ENCODE results near the gene CDKN2C.

GRCh38 chr1:50923564-50923963 is 46.5 kb upstream of the CDKN2C start:
- TF ChIP-seq CTCF (IDR thresholded peaks at IDR 0.05) (no peak), POLR2A (IDR thresholded peaks at IDR 0.05) (no peak)

Measured in adrenal gland (tissue), 5 donors.